Stimulated activated CD4-positive, alpha-beta T cell treated with anti-CD3 and anti-CD28 coated beads, Interleukin-15, amount 100 ng/mL, for 24 hours (primary cell): ENCODE measurements around the gene BTN1A1.
"Not testable (repeated sequence)": the region's sequence is repeated elsewhere in the genome, so short reads cannot be mapped to it uniquely, and the experiment has no call there.

Experiments
- DNase-seq: peaks from one replicate; pipeline ENCODE4 v3.0.0-alpha.2; 2020

Gene BTN1A1

DNA sequence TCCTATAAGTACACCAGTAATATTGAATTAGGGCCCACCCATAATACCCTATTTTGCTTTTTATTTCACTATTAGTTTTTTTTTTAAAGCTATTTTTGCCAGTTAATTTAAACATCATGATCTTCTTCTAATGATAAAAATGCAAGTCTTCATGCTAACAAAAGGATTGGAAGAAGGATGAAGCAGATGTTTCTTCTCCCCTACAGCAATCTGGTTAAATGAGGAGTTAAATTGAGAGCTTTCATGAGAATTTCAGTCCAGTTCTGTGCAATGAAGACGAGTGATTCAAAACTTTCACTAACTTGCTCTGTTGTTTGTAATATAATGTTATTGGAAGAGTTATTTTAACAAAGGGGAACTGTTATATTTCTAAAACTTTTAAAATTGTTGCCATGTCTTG lies 41.5 kb downstream of the BTN1A1 start:
- no peak for DNase-seq

- DNase-seq, result no peak
These were observed 43.9 kb downstream of the BTN1A1 start for GRCh38 chr6:26543953-26544352.

DNA sequence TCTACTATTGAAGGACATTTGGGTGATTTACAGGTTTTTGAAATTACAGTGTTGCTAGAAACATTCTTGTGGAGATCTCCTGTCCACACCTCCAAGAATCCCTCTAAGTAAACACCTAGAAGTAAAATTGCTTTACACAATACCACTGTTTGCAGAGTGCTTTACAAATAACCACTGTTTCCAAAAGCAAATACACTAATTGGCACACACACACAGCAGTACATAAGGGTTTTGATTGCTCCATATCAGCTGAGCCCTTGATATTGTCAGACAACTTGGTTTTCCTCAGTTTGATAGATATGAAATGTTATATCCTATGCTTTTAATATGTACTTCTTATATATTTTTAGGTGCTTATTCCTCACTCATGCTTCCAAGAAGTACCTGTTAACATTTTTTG lies 44.4 kb downstream of the BTN1A1 start:
- no peak for DNase-seq

GRCh38 chr6:26545627-26546026 lies 45.5 kb downstream of the BTN1A1 start:
- DNase-seq, result no peak

DNA sequence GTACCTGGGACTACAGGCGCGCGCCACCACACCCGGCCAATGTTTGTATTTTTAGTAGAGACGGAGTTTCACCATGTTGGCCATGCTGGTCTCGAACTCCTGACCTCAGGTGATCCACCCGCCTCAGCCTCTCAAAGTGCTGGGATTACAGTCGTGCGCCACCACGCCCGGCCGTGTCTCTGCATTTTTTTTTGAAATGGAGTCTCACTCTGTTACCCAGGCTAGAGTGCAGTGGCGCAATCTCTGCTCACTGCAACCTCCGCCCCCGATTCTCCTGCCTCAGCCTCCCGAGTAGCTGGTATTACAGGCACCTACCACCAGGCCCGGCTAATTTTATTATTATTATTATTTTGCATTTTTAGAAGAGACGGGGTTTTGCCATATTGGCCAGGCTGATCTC lies 47.3 kb downstream of the BTN1A1 start:
- DNase-seq, result not testable (repeated sequence)

DNA sequence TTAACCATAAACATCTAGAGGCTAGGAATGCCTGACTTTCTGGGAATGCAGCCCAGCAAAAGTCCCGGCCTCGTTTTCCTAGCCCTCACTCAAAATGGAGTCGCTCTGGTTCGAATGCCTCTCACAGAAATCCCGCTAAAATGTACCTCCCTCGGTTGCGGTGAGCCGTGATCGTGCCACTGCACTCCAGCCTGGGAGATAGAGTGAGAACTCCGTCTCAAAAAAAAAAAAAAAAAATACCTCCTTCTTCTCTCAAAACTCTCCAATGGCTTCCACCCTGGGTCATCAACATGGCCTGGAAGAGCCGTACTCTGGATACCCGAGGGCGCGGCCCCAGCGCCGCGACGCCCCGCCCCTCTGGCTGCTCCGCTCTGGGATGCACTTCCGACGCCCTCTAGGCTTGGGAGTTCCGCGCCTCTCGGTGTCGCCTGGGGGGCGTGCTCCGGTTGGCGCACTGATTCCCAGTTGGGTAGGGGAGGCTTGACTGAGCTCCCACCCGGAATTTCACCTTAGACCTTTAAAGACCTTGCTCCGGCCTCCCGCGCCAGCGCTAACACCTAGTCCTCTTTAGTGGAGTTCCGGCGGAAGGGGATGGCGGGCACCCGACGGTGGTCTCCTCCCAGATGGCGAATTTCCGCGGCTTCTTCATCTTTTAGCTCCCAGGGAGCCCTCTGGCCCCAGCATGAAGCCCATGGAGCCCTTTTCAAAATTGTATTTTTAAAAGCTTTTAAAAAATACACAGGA lies 50.3 kb downstream of the BTN1A1 start:
- peak; percentile 80 for DNase-seq

- DNase-seq, result no peak
These were observed 52.1 kb downstream of the BTN1A1 start for GRCh38 chr6:26552205-26552604.

DNA sequence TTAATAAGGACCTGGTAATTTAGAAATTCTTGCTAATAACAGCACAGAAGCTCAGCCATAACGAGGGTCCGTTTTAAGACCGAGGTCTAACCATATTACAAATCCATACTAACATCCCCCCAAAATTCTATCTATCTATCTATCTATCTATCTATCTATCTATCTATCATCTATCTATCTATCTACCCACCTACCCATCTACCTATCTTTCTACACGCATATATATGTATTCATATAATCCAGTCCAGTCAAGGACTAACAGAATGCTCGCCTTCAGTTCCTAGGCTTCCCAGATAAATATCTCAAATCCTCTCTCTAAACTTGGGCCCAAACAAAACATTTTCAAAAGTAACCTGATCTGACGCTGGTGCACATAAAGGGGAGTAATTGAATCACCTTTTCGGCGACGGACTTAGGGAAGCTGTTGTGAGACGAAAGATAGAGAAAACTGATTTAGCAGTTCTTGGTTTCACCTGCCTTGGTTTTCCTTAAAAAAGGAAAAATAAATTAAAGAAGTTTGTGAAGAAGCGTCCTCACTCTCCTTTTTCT lies 52.6 kb downstream of the BTN1A1 start:
- DNase-seq, result no peak

- DNase-seq, result peak; percentile 84
These were observed 53.1 kb downstream of the BTN1A1 start for GRCh38 chr6:26553264-26553634.

DNA sequence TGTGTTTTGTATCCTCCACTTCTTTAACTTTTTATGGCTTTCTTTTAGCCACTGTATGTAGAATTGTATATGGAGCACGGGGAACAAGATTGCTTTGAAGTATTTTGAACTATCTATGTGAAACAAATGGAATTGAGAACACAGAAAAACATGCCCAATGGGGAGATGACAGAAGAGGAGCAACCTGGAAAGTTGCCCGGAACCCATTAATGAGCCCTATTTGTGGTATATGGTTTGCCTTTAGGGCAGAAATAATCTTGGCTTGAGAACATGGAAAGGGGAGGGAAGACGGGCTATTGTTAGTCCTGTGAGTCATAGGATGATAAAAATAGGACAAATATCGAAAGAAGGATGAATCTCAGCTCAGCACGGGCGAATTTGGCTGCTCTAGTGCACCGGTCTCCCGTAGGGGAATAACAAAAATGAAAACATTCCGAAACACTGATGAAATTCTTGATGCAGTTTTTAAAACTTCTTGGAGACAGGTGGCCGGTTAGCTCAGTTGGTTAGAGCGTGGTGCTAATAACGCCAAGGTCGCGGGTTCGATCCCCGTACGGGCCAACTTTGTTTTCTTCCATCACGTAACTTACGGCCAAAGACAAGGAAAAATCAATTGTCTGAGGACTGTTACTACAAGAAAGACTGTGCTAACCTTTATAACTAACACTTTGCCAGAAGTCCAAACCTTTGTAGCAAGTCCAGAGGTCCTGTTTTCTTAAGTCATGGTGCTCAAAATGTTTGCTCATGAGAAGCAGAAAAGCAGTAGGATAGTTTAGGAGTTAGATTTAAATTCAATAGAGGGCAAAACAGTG lies 53.7 kb downstream of the BTN1A1 start:
- DNase-seq, result peak; percentile 85

DNA sequence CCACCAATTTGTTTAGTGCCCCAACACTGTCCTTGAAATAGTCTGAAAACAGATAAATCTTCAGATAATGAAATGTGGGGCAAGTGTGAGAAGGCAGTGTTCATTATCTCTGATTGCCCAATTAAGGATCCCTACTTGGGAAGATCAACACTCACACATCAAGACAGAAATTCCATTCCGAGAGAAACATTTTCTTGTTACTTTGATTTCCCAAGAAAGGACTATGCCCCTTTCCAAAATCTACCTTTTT lies 54.3 kb downstream of the BTN1A1 start:
- no peak for DNase-seq

DNA sequence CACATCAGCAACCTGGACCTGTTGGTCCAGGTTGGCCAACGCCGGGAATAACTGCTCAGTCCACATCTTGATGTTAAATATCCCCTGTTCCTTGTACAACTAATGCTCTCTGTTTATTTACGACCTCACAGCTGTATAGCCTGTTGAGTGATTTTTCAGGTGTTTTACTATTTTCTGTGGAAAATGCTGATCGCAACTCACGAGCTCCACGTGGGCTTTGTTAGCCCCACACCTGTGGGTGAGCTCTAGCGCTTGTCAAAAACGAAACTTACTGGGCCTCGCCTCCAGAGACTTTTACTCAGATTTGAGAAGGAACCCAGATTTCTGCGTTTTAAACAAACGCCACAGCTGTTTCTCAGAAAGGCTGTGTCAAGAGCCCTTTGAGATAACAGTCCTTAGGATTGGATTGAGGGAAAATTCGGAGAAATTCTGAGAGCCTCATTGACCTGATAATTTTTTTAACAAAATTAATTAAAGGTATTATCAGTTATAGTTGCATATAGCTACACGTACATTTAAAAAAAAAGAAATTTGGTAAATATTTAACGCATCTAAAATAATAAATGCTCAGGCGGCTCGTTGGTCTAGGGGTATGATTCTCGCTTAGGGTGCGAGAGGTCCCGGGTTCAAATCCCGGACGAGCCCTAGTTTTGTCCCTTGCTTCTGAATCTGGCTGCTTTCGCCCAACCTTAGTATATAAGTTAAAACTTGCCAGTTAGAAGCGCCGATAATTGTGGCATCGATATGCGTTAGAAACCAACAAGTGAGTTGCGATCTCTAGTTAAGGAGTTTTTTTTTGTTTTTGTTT lies 54.8 kb downstream of the BTN1A1 start:
- peak; percentile 78 for DNase-seq

DNA sequence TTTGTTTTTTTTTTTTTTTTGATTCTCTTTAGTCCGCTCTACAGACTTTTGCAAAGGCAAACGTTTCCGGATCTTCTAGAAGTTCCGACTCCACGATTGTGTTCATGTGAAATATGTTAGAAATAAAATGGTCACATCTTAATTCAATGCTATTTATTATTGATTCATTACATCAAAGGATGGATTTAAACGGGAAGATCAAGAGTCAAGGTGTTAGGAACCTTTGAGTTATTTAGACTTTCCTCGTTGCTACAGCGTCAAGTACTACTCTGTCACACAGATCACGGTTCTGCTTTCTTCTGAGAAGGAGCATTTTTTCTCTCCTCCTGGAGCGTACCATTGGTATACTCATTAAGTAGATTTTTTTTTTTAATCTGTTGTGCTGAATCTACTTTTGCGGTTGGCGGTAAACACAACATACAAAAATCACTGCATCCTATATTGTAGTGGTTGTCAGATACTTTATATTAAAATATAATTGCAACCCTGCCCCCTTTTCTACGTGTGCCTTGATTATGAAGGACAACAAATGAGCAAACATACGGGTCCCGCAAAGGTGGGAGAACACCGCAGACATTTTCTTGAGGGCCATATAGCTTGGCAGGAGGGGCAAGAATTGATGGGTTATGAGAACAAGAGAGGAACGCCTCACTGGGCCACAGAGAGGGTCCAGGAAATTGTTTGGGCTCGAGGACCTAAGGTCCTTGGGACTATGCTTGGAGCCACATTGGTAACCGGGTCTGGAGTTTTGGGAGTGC lies 55.6 kb downstream of the BTN1A1 start:
- DNase-seq, result no peak

DNA sequence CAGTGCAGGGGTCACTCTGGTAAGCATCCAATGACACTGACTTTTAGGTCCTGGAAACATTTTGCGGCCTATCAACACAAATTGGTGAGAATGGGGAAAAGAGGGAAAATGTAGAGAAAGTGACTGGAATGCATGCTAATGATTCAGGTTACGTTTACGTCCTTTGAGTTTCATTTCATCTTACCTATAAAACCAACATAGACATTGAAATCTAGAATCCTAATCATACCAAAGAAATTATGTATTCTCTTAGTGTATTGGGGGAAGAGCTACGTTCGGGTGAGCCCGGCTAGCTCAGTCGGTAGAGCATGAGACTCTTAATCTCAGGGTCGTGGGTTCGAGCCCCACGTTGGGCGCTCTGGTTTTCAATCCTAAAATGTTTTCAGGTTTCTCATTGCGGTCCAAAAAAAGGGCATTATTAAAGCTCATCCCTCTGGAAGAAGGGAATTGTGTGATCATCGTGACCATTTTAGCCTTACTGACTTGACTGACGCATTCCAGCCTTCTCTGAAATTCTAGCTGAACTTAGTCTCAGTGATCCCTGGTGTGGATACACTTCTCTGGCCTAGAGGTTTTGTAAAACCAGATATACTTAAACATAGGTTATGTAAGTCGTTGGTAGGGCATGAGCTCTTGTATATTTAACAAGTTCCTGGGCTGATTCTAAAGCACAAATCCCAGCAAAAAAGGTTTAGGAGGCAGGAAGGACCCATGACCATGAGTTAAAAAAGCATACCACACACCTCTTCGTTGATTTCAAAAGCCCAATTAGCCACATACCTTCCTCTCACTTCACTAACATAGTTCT lies 56.4 kb downstream of the BTN1A1 start:
- peak; percentile 72 for DNase-seq
